ENCODE data around the gene TNFAIP8. TPM values are rescaled to one million over a fixed set of nuclear protein-coding genes. Genes with fewer than 3 reads are reported as not detected.

The TNFAIP8 gene
- total RNA-seq, 1 experiment from 2014 or later = 7.3 TPM

- H2BK15ac ChIP-seq (ENCODE audit: low read depth, low read length) = no peak overlapping the region
- H3K4me2 ChIP-seq (ENCODE audit: insufficient read depth, insufficient read length, low read length) = no peak overlapping the region
- H4K20me1 ChIP-seq (ENCODE audit: control insufficient read depth, insufficient read depth, insufficient read length) = no peaks in the 10 kb centered on the region
- no peaks in the 10 kb centered on the region for H3K27me3 Mint-ChIP-seq (ENCODE audit: low read depth)
- no peak overlapping the region for H4K8ac ChIP-seq (replicated peaks; ENCODE audit: insufficient read length, low read depth, low read length)
- H2BK5ac ChIP-seq (ENCODE audit: insufficient read length, low read length) = no peak overlapping the region
- no peak for DNase-seq
- H2BK12ac ChIP-seq (ENCODE audit: insufficient read length, low read depth, low read length) = no peak overlapping the region
- no peak for TF ChIP-seq CTCF (conservative IDR thresholded peaks at IDR 0.05)
- WGBS (ENCODE audit: extremely low coverage, insufficient read length, low lambda C conversion rate) = no CpG with 5 or more reads among the region's 4 CpGs
- no peaks in the 10 kb centered on the region for H3K36me3 Mint-ChIP-seq (ENCODE audit: insufficient read depth in 1 of 3, low read depth in 3 of 3)
- no peak overlapping the region for H3K9ac ChIP-seq (ENCODE audit: extremely low read depth, insufficient read length, low read length)
- no peak overlapping the region for H3K56ac ChIP-seq (ENCODE audit: insufficient read length, low read depth, low read length)
- no peak overlapping the region for H2AFZ ChIP-seq (ENCODE audit: low read length)
- no peaks in the 10 kb centered on the region for H3K23me2 ChIP-seq (ENCODE audit: insufficient read length, low read depth, low read length, poor library complexity, severe bottlenecking)
- peaks cover 73 to 74% of the 10 kb centered on the region in 2 experiments for H3K4me1 Mint-ChIP-seq
- no peak overlapping the region for H3K18ac ChIP-seq (ENCODE audit: insufficient read length, low read depth, low read length)
- H3K14ac ChIP-seq (ENCODE audit: insufficient read depth, low read length) = no peak overlapping the region
- no peak overlapping the region for H2AK5ac ChIP-seq (ENCODE audit: insufficient read length, low read length)
- H3K4ac ChIP-seq (ENCODE audit: low read depth, low read length) = no peak overlapping the region
- H3K27ac Mint-ChIP-seq = no peak overlapping the region
- H3K9me3 ChIP-seq (ENCODE audit: control insufficient read depth, low read depth, low read length) = no peaks in the 10 kb centered on the region
- H2BK20ac ChIP-seq (ENCODE audit: low read depth, low read length, poor library complexity, severe bottlenecking) = no peak overlapping the region
- no peaks in the 10 kb centered on the region for H3K79me1 ChIP-seq (ENCODE audit: insufficient read depth, low read depth, low read length, poor library complexity, severe bottlenecking)
- H4K91ac ChIP-seq (ENCODE audit: insufficient read length, low read depth, low read length) = no peak overlapping the region
- H3K4me3 Mint-ChIP-seq = no peak overlapping the region
- peaks cover 5% of the 10 kb centered on the region for H3K4me1 ChIP-seq (ENCODE audit: insufficient read depth, low read length)
- H4K5ac ChIP-seq (ENCODE audit: insufficient read length, low read depth, low read length) = no peak overlapping the region
- H3K23ac ChIP-seq (ENCODE audit: insufficient read length, low read depth, low read length) = no peak overlapping the region
- no peaks in the 10 kb centered on the region for H3K79me2 ChIP-seq (ENCODE audit: insufficient read depth, low read length)
- H3K27ac ChIP-seq (ENCODE audit: insufficient read length, low read depth, low read length) = no peak overlapping the region
- no peak overlapping the region for H2BK120ac ChIP-seq (ENCODE audit: low read depth, low read length, poor library complexity, severe bottlenecking)
- no peaks in the 10 kb centered on the region for H3K27me3 ChIP-seq (ENCODE audit: insufficient read depth, low read length)
- no peak overlapping the region for H3T11ph ChIP-seq (ENCODE audit: low read length)
- H3K9me3 Mint-ChIP-seq = no peaks in the 10 kb centered on the region
Measured at GRCh38 chr5:119324842-119325241, 31.0 kb upstream of the TNFAIP8 start.

Data from H9 (cell line).